NCI-H2107 (cell line): Measurements from ENCODE around the gene HABP4.

Experiments
- DNase-seq: peaks from one replicate; lab custom pipeline; 2025; lab: John Stamatoyannopoulos, UW

HABP4 gene

DNA sequence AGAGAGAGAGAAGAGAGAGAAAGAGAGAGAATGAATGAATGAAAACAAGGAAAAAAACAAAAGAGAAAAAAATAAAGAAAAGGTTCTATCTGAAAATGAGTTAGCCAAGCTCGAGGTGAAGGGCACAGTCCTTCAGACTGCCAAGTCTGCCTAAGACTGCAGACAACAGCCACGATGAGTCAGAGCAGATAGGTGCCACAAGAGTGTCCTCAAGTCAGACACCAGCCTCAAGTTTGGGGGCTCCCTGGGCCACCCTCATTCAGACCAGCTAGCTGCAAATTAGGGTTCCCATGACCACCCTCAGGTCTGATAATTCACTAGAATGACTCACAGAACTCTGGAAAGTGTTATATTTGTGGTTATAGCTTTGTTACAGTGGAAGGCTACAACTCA lies 13.9 kb upstream of the HABP4 start:
- no peak for DNase-seq

DNA sequence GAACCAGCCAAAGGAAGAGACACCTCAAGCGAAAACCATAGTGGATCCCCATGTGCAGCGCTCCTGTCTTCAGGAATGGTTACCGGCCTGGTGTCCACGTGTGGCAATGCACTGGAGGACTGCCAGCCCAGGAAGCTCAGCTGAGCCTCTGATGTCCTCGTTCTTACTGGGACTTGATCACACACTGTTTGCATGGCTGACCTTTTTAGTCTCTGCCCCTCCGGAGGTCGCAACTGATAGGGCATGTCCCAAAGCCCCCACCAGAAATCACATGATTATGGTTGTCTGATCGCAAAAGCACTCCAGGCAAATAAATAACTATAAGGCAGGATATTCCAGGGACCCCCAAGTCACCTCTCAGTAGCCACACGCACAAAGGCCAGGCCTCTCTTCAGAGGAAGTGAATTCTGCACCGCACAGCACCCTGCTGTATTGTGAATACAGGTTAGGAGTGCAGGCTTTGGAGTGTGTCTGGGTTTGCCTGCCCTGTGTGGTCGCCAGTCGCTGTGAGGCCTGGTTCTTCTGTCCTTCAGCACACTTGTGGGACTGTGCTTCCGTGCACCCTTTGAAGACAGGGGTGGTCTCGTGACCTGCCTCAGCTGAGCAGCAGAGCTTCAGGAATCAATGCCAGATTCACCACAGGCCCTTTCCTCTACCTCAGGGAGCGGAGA lies 13.4 kb upstream of the HABP4 start:
- DNase-seq: no peak

DNA sequence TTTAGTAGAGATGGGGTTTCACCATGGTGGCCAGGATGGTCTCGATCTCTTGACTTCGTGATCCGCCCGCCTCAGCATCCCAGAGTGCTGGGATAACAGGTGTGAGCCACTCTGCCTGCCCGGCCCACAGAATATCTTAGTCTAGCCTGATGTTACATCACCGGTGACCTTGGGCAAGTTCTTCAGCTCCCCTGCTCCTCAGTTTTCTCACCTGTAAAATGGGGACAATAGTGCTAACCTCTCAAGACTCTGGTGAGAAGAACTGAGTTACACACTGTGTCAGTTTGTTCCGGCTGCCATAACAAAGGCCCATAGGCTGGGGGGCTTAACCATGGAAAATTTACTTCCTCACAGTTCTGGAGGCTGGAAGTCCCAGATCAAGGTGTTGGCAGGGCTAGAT lies 12.5 kb upstream of the HABP4 start:
- DNase-seq: no peak

DNA sequence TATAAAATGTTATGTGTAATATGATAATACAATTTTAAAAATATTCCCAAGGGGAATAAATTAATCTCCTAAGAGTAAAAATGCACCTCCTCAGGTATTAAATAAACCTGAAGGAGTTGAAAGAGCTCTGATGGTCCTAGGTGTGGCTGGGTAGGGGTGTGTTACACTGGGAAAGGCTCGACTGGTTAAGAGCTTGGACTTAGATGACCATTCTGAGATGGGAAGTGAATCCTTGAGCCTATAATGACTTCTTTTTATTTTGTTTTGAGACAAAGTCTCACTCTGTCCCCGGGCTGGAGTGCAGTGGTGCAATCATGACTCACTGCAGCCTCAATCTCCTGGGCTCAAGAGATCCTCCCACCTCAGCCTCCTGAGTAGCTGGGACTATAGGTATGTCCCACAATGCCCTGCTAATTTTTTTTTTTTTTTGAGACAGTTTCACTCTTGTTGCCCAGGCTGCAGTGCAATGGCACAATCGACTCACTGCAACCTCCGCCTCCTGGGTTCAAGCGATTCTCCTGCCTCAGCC lies 9.2 kb upstream of the HABP4 start:
- no peak for DNase-seq

DNA sequence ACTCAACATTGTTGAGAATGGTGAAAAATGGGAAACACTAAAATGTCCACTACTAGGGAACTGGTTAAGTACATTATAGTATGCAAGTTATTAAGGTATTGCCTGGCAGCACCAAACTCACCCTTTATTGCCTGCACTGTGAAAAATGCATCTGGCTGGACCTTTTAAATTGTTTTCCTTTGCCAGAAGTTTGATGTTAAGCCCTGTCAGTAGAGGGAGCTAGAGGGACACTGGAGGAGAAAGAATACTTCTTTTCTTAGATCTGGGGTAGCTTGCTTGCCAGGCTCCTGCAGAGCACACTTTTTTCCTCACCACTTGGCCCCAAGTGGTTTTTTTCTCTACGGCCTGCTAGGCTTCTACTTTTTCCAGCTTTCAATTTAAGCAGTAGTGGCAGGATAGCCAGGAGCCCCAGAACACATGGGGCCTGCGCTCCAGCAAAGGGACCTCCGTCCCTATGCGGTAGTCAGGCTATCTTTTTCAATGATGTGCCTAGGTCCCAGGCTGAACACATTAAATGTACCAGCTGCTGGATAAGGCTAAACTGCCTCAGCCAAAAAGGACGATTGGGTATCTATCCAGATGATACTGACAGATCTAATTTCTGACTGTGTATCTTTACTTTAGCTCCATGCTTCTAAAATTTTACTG lies 8.0 kb upstream of the HABP4 start:
- no peak for DNase-seq

- DNase-seq: no peak
Measured at GRCh38 chr9:96442491-96442890, 7.5 kb upstream of the HABP4 start.

GRCh38 chr9:96447406-96447805 lies 2.6 kb upstream of the HABP4 start:
- no peak for DNase-seq

DNA sequence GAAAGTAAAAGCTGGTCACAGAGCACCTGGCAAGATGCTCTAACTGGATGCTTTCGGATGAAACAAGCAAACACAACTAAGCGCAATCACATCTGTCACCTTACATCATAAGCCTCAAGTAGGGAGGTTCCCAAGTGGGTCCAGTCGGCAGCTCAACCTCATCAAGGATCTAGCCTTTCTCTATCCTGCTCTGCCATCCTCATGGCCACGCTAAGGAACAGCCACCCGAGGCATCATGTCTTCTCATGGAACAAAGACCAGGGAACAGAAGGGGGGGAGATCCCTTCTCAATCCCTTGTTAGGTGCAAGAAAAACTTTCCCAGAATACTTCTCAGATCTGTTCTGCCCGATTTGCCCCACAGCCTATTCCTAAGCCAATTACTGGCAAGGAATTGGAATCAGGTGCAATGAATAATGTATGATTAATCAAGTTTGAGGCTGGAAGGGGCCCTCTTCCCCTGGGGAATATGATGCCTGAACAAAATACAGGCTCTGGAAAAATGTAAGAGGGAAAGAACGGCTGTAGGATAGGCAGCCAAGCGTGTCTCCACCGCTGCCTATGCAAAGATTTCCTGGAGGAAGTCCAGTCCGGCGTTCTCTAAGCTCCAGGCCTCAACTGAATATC lies 1.3 kb upstream of the HABP4 start:
- DNase-seq: no peak

GRCh38 chr9:96449523-96449844 lies 485 bp upstream of the HABP4 start:
- DNase-seq: no peak

GRCh38 chr9:96450613-96451528 lies 902 bp downstream of the HABP4 start:
- no peak for DNase-seq

DNA sequence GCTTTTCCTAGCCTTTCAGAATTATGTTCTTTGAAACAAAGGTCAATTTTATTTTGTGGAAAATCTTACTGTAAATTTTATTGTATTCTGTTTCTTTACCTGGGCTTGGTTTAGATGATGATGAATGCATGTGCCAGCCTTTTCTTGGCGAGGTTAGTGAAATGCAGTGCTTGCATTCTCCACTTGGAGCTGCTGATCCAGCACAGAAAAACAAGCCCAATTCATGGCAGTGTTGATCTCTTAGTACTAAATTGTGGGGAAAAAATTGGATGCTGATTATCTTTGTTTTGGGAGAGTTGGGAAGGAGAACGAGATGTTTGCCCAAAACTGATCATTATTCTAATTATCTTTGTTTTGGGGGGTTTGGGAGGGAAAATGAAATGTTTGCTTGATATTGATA lies 3.7 kb downstream of the HABP4 start:
- DNase-seq: no peak

- no peak for DNase-seq
Measured at GRCh38 chr9:96457266-96457665, 7.3 kb downstream of the HABP4 start.

DNA sequence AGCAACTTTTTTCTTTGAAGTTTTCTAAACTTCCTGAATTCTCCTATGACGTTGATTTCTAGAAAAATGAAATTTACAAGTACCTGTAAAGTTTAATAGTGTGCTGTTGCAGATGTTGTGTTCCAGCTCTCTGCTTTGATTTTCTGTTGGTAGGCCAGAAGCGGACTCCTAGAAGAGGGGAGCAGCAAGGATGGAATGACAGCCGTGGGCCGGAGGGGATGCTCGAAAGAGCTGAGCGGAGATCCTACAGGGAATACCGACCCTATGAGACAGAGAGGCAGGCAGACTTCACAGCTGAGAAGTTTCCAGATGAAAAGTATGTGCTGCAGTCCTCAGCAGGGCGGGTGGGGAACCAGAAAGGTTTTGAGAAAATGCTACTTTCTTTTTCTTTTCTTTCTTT lies 8.3 kb downstream of the HABP4 start:
- no peak for DNase-seq

DNA sequence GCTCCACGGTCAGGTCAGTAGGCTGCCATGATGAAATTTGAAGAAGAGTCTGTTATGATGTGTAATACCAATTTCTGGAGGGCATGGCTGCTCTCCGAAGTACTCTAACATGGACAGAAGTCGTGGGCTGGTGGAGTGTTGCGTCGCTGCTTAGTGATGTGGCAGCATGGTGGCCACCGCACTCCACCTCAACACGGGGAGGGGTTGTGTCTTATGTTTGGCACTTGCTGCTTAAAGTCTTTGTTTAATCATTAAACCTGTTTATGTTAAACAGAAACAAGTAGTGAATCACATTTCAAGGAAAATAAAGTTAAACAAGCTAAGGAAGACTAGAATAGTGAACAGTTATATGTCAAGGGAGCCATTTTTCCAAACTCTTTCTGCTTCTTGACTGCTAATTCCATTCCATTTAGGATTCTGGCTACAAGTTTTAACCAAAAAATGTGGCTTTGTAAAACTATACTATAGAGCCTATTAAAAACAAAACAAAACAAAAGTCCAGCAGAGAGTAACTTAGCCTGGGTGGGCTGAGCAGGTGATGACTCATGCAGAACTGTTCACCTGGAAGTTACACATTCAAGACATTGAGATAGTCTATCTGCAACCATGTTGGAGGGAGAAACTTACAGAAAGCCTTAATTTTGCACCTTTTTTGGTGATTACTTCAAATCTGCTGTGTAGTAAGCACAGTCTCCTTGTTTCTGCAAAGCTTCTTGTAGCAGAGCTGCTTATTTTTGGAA lies 9.5 kb downstream of the HABP4 start:
- DNase-seq: no peak

DNA sequence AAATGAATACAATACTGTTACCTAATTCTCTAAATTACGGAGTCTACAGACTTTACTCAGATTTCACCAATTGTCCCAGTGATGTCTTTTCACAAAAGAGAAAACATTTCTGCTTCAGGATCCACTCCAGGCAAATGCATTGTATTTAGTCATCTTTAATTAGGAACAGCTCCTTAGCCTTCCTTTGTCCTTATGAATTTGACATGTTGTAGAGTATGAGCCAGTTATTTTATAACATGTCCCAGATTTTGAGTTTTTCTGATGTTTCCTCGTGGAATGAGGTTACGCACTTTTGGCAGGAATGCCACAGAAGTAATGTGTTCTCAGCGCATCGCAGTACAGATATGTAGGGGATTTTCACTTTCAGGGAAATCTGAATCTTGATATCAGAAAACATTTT lies 10.5 kb downstream of the HABP4 start:
- DNase-seq: no peak

DNA sequence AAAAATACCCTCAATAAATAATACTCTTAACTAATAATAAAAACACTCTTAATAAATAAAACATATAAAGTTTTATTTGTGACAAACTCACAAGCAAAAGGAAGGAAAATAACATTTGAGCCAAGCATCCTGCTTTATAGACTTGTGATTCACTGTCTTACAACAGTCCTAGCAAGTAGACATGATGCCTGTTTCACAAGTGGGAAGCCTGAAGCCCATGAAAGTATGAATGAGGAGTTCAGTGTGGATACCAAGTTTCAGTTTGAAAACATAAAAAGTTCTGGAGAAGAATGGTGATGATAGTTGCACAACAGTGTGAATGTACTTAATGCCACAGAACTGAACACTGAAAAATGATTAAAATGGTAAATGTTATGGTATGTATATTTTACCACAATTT lies 10.9 kb downstream of the HABP4 start:
- no peak for DNase-seq

GRCh38 chr9:96461336-96461735 lies 11.4 kb downstream of the HABP4 start:
- DNase-seq: no peak

DNA sequence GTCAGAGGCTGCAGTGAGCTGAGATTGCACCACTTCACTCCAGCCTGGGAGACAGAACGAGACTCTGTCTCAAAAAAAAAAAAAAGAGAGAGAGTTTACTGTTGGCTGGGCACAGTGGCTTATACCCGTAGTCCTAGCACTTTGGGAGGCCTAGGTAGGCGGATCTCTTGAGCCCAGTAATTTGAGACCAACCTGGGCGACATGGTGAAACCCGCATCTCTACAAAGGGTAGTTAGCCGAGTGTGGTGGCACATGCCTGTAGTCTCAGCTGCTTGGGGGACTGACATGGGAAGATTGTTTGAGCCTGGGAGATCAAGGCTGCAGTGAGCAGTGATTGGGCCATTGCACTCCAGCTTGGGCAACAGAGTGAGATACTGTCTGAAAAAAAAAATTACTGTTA lies 12.6 kb downstream of the HABP4 start:
- DNase-seq: no peak

DNA sequence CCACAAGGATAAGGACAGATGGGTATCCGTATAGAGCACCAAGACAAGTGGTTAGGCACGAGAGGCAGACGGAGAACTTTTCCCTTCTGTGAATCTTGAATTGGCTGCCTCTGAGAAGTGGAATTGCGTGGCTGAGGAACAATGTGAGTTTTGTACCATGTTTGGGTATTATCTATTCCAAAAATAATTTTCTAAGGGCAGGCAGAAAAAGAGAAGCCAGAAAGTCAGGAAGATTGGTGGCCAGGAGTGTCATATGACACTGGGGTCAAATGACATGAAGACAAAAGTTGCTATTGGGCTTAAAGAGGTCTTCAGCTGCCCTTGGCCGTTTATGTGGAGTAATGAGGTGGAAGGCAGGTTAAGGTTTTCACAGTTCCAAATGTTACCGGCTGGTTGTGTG lies 14.5 kb downstream of the HABP4 start:
- DNase-seq: no peak

DNA sequence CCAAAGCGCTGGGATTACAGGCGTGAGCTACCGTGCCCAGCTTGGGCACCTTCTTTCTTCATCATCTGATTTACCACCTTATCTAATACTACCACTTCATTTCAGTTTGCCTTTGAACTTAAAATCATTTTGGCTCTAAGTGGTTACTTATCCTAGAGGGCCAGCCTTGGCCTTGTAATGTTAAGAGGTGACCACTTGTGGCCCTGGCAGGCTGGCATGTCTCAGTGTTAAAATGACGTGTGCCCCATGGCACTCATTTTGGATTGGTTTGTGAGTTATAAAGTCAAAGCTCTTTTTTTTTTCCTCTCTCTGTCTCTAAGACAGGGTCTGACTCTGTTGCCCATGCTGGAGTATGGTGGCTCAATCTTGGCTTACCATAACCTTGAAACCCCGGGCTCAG lies 17.8 kb downstream of the HABP4 start:
- DNase-seq: no peak

DNA sequence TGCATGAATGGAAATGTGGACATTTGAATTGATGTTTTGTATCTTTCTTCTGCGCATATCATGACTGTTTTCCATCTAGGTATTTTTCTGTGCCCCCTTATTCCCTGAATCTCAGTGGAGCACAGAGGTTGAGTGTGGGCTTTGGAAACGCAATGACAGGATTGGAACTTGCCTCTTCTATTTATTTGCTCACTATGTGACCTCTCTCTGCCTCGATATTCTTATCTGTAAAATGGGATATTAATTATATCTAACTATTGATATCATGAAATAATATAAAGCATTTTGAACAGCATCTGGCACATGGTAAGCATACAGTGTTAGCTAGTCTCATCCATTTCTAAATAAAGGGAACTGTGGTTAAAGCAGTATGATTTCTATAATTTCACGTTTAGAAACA lies 26.0 kb downstream of the HABP4 start:
- no peak for DNase-seq

- DNase-seq: no peak
Measured at GRCh38 chr9:96476591-96476990, 26.6 kb downstream of the HABP4 start.
